ENCODE results near the gene BIRC3. TPM values are rescaled to one million over a fixed set of nuclear protein-coding genes. Genes with fewer than 3 reads are reported as not detected.

BIRC3 gene
- total and polyA plus RNA-seq, 2 of the 4 experiments (the other 2 are of a cell fraction): 2.2 to 5.0 TPM

DNA sequence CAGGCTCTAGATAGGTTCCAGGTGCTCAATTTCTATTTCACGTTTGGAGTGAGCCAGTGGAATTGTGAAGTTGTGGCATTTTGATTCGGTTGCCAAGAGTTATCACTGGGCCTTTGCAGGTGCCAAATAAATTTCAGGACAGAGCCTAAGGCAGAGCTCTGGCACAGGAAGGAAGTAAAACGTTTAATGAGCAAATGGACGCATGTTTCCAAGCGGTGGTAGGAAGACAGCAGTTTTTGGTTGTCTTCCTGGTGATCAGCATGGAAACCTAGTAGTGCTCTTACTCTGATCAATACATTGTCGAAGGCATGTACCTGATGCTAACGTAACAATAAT, 452 bp downstream of the BIRC3 start:
- H4K20me1 ChIP-seq (ENCODE audit: insufficient read depth, low read length): no peaks in the 10 kb centered on the region
- H2AK5ac ChIP-seq (ENCODE audit: low read depth, low read length): no peak overlapping the region
- H3K79me1 ChIP-seq (ENCODE audit: low read depth in 1 of 2, low read length in 2 of 2): peaks cover 0 to 16% of the 10 kb centered on the region in 2 experiments; a peak in 2 of 4 replicates
- peak overlapping the region; percentile 59 for H3K4me3 ChIP-seq (ENCODE audit: insufficient read depth, low read depth, low read length)
- H3K4ac ChIP-seq (ENCODE audit: low read depth, low read length): peak overlapping the region; percentile 12; the same call in 1 of the 2 replicates
- in situ Hi-C loops (cut with MboI; ENCODE audit: low sequenced_read_pairs) (no loop called here), intact Hi-C loops (cut with micrococcal nuclease) (no loop called here), dilution Hi-C loops (cut with HindIII; ENCODE audit: low sequenced_read_pairs, unreplicated experiment) (no loop called here)
- H2BK20ac ChIP-seq (ENCODE audit: low read depth, low read length): no peak overlapping the region
- POLR2A ChIA-PET (ENCODE audit: unreplicated experiment): no interaction called here
- peak overlapping the region; percentile 85 for H2AFZ ChIP-seq (replicated peaks; ENCODE audit: low read length, poor library complexity)
- peaks cover 5% of the 10 kb centered on the region for H3K4me1 ChIP-seq (ENCODE audit: control insufficient read depth, insufficient read depth, low read length)
- H3K18ac ChIP-seq (ENCODE audit: low read depth, low read length): no peak overlapping the region
- H2BK5ac ChIP-seq (ENCODE audit: low read depth, low read length, poor library complexity, severe bottlenecking): no peak overlapping the region
- ATAC-seq (ENCODE audit: low read depth): no peak
- BruUV-seq (replicated peaks): no TSS peak
- H4K91ac ChIP-seq (ENCODE audit: insufficient read depth, low read depth, low read length): no peak overlapping the region
- H3K36me3 ChIP-seq (ENCODE audit: control insufficient read depth, insufficient read depth, low read length): no peaks in the 10 kb centered on the region
- no peak overlapping the region for H3K27ac ChIP-seq (ENCODE audit: insufficient read depth, low read length)
- H3K9me1 ChIP-seq (ENCODE audit: insufficient read depth, low read length): peaks cover 7% of the 10 kb centered on the region; the same call in 1 of the 2 replicates
- no peak overlapping the region for H3K56ac ChIP-seq (ENCODE audit: extremely low read depth, insufficient read depth, low read length)
- peak overlapping the region; percentile 70 for H3K4me2 ChIP-seq (ENCODE audit: low read depth, low read length)
- no peak for DNase-seq
- H3K14ac ChIP-seq (replicated peaks; ENCODE audit: low read depth, low read length): peak overlapping the region; percentile 69
- CTCF ChIA-PET: no interaction called here
- H4K8ac ChIP-seq (ENCODE audit: low read depth in 2 of 2, low read length in 2 of 2): no peak overlapping the region; a peak in 1 of 4 replicates
- WGBS, 2 experiments (ENCODE audit: extremely low coverage in 2 of 2, insufficient read length in 1 of 2): 39% methylated on average over 2 of the region's 7 CpGs; no CpG with 5 or more reads in 1 of the 2 experiments
- H2BK120ac ChIP-seq (ENCODE audit: low read depth, low read length): peak overlapping the region; percentile 49; the same call in 1 of the 2 replicates
- peak overlapping the region; percentile 60 for H2AK9ac ChIP-seq (replicated peaks; ENCODE audit: low read depth, low read length, poor library complexity)
- H3K23ac ChIP-seq (ENCODE audit: low read depth, low read length): peak overlapping the region; percentile 48
- H3K27me3 ChIP-seq (ENCODE audit: control insufficient read depth, insufficient read depth, low read length): no peaks in the 10 kb centered on the region
- TF ChIP-seq MAFK (IDR thresholded peaks at IDR 0.05; ENCODE audit: low read depth, low read length) (no peak), RFX5 (IDR thresholded peaks at IDR 0.05; ENCODE audit: low read depth, low read length) (no peak), CEBPB (IDR thresholded peaks at IDR 0.05; ENCODE audit: low read depth, low read length) (no peak), RCOR1 (IDR thresholded peaks at IDR 0.05; ENCODE audit: insufficient replicate concordance, low read length) (no peak), FOS (IDR thresholded peaks at IDR 0.05; ENCODE audit: low read depth, low read length) (no peak), NFE2L2 (IDR thresholded peaks at IDR 0.05; ENCODE audit: low read depth, low read length) (no peak), BHLHE40 (IDR thresholded peaks at IDR 0.05; ENCODE audit: low read depth, low read length) (no peak), SMC3 (IDR thresholded peaks at IDR 0.05; ENCODE audit: low read depth, low read length) (no peak)
- no peak overlapping the region for H3K9ac ChIP-seq (ENCODE audit: low read depth, low read length)
- H2BK15ac ChIP-seq (ENCODE audit: low read depth, low read length): peak overlapping the region; percentile 50; the same call in 1 of the 3 replicates
- no peaks in the 10 kb centered on the region for H3K9me3 ChIP-seq (ENCODE audit: control insufficient read depth, insufficient read depth, low read length)
- no peak overlapping the region for H4K5ac ChIP-seq (ENCODE audit: low read depth, low read length)

All from IMR-90 (cell line).